ENCODE data around the gene CASTOR2.
"Not testable (repeated sequence)": the region's sequence is repeated elsewhere in the genome, so short reads cannot be mapped to it uniquely, and the experiment has no call there.

Gene CASTOR2

GRCh38 chr7:74964511-74965119, at the start of gene CASTOR2:
TSS of gene CASTOR2 (plus strand) at chr7:74964705. CDS start at chr7:74964986, 281 bp downstream.
- DNase-seq, result not testable (repeated sequence)

GRCh38 chr7:74922321-74922890, 42.1 kb upstream of the CASTOR2 start:
- not testable (repeated sequence) for DNase-seq

DNA sequence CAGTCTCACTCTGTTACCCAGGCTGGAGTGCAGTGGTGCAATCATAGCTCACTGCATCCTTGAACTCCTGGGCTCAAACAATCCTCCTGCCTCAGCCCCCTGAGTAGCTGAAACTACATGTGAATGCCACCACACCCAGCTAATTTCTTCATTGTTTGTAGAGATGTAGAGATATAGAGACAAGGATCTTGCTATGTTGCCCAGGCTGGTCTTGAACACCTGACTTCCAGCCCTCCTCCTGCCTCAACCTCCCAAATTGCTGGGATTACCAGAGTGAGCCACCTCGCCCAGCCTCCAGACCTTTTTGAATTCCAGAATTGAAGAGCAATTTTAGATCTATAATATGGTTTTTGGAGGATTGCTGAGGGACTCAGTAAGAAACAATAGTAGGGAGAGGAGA, 40.9 kb upstream of the CASTOR2 start:
- not testable (repeated sequence) for DNase-seq

- not testable (repeated sequence) for DNase-seq
Observed at GRCh38 chr7:74926968-74927367, 37.5 kb upstream of the CASTOR2 start.

GRCh38 chr7:74931563-74932328, 32.8 kb upstream of the CASTOR2 start:
- DNase-seq, result not testable (repeated sequence)

GRCh38 chr7:74939429-74939828, 25.1 kb upstream of the CASTOR2 start:
- not testable (repeated sequence) for DNase-seq

- not testable (repeated sequence) for DNase-seq
Observed at GRCh38 chr7:74941302-74942069, 23.0 kb upstream of the CASTOR2 start.

DNA sequence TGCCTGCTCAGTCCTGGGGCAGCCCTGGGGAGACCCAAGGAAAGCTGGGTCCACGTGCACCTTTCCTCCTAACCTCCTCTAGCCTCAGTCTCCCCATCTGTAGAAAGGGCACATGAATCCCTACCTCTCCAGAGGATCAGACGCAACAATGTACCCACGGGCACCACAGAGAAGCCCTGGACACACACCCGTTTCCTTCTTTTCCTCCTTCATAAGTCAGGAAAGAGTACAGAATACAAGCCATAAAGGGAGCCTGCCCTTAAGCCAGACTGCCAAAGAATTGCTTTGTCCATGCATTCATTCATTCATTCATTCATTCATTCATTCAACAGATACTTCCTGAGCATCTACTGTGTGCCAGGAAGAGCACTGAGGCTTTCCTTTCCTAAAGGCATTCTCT, 20.6 kb upstream of the CASTOR2 start:
- DNase-seq, result not testable (repeated sequence)

- not testable (repeated sequence) for DNase-seq
Observed at GRCh38 chr7:74947741-74948140, 16.8 kb upstream of the CASTOR2 start.

DNA sequence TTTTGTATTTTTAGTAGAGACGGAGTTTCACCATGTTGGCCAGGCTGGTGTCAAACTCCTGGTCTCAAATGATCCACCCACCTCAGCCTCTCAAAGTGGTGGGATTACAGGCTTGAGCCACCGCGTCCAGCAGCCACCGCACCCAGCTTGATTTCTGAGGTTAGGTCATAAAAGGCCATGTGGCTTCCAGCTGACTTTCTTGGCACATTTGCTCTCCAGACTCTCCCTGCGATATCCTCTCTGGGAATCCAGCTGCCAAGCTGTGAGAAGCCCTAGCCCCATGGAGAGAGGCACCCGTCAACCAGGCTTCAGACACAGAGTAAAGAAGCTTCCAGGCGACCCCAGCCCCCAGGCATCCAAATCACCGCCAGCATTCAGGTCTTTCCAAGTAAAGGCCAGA, 10.7 kb upstream of the CASTOR2 start:
- not testable (repeated sequence) for DNase-seq

DNA sequence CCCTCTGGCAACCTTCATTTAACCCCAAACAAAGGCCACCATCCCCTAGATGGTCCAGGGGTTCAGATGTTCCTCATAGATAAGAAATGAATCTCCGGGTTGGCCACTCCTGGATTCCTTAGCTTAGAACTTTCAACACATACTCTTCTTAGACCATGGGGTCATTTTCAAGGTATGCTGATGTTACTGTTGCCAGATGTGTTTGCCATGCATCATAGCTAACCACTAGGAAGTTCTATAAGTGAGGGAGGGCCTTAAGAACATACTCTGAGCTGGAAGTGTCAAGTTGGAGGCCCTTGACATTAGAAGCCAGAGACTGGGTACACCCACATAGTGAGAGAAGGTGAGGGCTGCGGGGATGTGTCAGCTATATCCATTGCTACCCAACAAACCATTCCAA, 6.2 kb upstream of the CASTOR2 start:
- not testable (repeated sequence) for DNase-seq

- not testable (repeated sequence) for DNase-seq
Observed at GRCh38 chr7:74963704-74964510, 598 bp upstream of the CASTOR2 start.

DNA sequence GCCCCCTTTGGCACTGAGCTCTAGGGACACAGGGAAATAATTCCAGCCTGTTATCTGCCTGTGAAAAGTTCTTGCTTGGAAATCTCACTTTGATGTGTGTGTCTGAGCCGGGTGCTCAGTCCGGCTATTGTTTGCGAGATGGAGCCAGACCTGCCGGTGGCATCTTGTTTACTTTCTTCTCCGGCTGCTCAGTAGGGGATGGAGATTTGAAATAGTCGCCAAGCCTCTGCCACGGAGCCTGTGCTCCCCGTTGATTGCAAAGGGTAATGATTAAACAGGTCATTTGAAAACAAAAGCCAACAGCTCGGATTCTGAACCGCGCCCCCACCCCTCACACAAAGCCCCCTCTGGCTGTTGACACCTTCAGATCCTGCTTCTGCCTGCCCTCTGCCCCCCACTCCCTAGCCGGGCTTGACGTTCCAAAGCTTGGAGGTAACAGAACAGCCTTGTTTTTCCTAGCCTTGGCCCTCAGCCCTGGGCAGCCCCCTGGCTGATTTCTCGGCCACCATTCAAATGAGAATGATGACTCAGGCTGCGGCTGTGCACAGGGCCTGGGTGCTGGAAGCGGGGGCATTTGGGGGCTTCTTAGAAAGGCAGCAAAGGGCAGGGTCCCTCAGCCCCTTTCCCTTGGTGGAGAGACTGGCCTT, 1.8 kb downstream of the CASTOR2 start:
- DNase-seq, result not testable (repeated sequence)

- DNase-seq, result not testable (repeated sequence)
Observed at GRCh38 chr7:74966909-74967308, 2.4 kb downstream of the CASTOR2 start.

- not testable (repeated sequence) for DNase-seq
Observed at GRCh38 chr7:74971431-74971830, 6.9 kb downstream of the CASTOR2 start.

DNA sequence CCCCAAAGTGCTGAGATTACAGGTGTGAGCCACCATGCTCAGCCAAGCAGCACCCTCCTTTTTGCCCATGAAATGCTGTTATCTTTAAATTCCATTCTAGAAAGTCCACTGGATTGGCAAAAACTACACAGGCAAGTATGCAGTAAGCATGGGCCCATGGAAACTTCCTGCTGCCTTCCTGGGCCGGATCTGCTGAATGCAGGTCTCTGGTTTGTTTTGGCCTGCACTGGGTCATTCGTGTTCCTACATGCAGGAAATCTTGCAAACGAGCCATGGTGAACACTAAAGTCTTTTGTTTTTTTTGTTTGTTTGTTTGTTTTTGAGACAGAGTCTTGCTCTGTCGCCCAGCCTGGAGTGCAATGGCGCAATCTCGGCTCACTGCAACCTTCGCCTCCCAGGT, 7.9 kb downstream of the CASTOR2 start:
- DNase-seq, result not testable (repeated sequence)

DNA sequence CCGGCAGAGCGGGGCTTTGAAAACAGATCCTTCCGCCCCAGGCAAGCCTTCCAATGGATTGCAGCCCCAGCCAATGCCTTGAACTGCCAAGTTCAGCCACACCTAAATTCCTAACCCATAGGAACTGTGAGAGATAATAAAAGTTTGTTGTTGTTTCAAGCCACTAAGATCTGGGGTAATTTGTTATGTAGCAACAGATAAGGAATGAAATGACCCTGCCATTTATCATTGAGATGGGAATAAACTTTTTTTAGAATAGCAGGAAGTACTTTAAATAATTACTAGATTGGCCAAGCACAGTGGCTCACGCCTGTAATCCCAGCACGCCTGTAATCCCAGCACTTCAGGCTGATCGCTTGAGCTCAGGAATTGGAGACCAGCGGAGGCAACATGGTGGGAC, 11.5 kb downstream of the CASTOR2 start:
- not testable (repeated sequence) for DNase-seq

GRCh38 chr7:74977523-74977922, 13.0 kb downstream of the CASTOR2 start:
- DNase-seq, result not testable (repeated sequence)

DNA sequence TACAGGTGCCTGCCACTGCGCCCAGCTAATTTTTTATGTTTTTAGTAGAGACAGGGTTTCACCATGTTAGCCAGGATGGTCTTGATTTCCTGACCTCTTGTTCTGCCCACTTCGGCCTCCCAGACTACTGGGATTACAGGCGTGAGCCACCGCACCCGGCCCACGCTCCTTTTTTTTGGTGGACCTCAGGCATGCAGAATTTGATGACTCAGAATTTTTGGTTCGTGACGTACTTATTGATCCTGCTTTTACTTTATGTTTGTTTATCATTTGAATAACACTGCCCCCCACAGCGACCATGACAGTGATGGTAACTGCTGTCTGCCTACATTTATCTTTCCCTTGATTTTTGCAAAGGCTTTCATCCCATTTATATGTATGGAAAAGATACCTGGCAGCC, 23.9 kb downstream of the CASTOR2 start:
- not testable (repeated sequence) for DNase-seq

GRCh38 chr7:74993121-74993520, 28.6 kb downstream of the CASTOR2 start:
- no peak for DNase-seq

DNA sequence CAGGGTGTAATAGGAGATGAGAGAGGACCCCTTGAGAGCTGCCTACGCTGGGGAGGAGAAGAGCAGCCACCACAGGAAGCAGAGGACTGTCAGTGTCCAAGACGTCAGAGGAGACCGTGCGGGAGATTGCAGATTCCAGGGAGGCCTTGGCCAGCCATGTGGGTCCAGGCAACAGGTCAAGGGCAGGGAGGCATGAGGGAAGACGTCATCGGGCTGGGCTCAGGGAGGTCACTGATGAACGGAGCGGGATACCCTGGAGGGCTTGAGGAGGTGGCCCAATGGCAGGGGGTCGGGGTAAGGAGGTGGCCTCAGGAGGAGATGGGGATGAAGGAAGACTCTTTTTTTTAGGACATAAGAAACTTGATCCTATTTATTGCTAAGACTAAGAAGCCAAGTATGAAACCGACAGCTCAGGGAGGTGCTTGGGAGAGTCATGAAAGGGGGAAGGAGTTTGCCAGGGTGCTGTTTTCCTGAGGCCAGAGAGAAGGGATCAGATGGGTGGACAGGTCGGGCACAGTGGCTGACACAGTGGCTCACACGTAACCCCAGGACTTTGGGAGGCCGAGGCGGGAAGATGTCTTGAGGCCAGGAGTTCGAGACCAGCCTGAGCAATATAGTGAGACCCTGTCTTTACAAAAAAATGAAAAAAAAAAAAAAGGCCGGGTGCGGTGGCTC, 30.5 kb downstream of the CASTOR2 start:
- not testable (repeated sequence) for DNase-seq
